Measurements from ENCODE around the gene PTPRD. TPM values are rescaled to one million over a fixed set of nuclear protein-coding genes. Genes with fewer than 3 reads are reported as not detected.

PTPRD gene
- total RNA-seq, 1 experiment from 2014 or later = 32.5 TPM

DNA sequence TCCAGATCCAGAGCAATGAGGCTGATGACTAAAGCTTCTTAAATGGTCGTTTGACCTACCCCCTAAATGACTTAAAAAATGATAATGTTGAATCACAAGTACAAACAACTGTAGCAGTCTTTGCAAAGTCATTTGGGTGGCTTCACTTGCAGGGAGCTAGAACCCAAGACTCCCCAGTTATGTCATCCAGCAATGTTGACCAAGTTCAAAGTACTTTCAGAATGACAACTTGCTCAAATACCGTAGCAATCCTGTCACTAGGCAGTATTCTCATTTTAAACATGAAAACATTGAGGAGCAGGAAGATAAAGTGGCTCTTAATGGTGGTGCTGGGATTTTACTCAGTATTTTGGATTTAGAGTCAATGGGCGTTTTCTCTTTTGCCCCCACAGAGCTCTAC, 1596.2 kb downstream of the PTPRD start:
- no CpG with 5 or more reads among the region's 3 CpGs for WGBS (ENCODE audit: extremely low coverage, insufficient read length, low lambda C conversion rate)
- H3K4ac ChIP-seq (ENCODE audit: low read depth, low read length) = no peak overlapping the region

More for the DNA sequence above, 1596.2 kb downstream of the PTPRD start:
- Mint-ChIP-seq H3K27ac (no peak overlapping the region), H3K4me1 (no peaks in the 10 kb centered on the region), H3K4me3 (no peak overlapping the region), H3K9me3 (no peaks in the 10 kb centered on the region), H3K27me3 (ENCODE audit: low read depth) (no peaks in the 10 kb centered on the region), H3K36me3 (ENCODE audit: insufficient read depth in 1 of 3, low read depth in 3 of 3) (no peaks in the 10 kb centered on the region)
- Histone ChIP-seq H4K5ac (ENCODE audit: insufficient read length, low read depth, low read length) (no peak overlapping the region), H4K20me1 (ENCODE audit: control insufficient read depth, insufficient read depth, insufficient read length) (no peaks in the 10 kb centered on the region), H3K79me1 (ENCODE audit: insufficient read depth, low read depth, low read length, poor library complexity, severe bottlenecking) (no peaks in the 10 kb centered on the region), H3K27me3 (ENCODE audit: insufficient read depth, low read length) (no peaks in the 10 kb centered on the region), H3K79me2 (ENCODE audit: insufficient read depth, low read length) (no peaks in the 10 kb centered on the region), H2BK20ac (ENCODE audit: low read depth, low read length, poor library complexity, severe bottlenecking) (no peak overlapping the region), H4K8ac (replicated peaks; ENCODE audit: insufficient read length, low read depth, low read length) (no peak overlapping the region), H2BK15ac (ENCODE audit: low read depth, low read length) (no peak overlapping the region), H3T11ph (ENCODE audit: low read length) (no peak overlapping the region), H3K56ac (ENCODE audit: insufficient read length, low read depth, low read length) (no peak overlapping the region), H2AFZ (ENCODE audit: low read length) (no peak overlapping the region), H3K23ac (ENCODE audit: insufficient read length, low read depth, low read length) (no peak overlapping the region), H3K27ac (ENCODE audit: insufficient read length, low read depth, low read length) (no peak overlapping the region), H2BK120ac (ENCODE audit: low read depth, low read length, poor library complexity, severe bottlenecking) (no peak overlapping the region), H2BK5ac (ENCODE audit: insufficient read length, low read length) (no peak overlapping the region), H2AK5ac (ENCODE audit: insufficient read length, low read length) (no peak overlapping the region), H3K9ac (ENCODE audit: extremely low read depth, insufficient read length, low read length) (no peak overlapping the region), H3K9me3 (ENCODE audit: control insufficient read depth, low read depth, low read length) (no peaks in the 10 kb centered on the region), H3K4me2 (ENCODE audit: insufficient read depth, insufficient read length, low read length) (no peak overlapping the region), H3K18ac (ENCODE audit: insufficient read length, low read depth, low read length) (no peak overlapping the region), H4K91ac (ENCODE audit: insufficient read length, low read depth, low read length) (no peak overlapping the region), H2BK12ac (ENCODE audit: insufficient read length, low read depth, low read length) (no peak overlapping the region), H3K23me2 (ENCODE audit: insufficient read length, low read depth, low read length, poor library complexity, severe bottlenecking) (no peaks in the 10 kb centered on the region), H3K4me1 (ENCODE audit: insufficient read depth, low read length) (no peaks in the 10 kb centered on the region), H3K14ac (ENCODE audit: insufficient read depth, low read length) (no peak overlapping the region)
- no peak for DNase-seq
- TF ChIP-seq, protein P1, sequence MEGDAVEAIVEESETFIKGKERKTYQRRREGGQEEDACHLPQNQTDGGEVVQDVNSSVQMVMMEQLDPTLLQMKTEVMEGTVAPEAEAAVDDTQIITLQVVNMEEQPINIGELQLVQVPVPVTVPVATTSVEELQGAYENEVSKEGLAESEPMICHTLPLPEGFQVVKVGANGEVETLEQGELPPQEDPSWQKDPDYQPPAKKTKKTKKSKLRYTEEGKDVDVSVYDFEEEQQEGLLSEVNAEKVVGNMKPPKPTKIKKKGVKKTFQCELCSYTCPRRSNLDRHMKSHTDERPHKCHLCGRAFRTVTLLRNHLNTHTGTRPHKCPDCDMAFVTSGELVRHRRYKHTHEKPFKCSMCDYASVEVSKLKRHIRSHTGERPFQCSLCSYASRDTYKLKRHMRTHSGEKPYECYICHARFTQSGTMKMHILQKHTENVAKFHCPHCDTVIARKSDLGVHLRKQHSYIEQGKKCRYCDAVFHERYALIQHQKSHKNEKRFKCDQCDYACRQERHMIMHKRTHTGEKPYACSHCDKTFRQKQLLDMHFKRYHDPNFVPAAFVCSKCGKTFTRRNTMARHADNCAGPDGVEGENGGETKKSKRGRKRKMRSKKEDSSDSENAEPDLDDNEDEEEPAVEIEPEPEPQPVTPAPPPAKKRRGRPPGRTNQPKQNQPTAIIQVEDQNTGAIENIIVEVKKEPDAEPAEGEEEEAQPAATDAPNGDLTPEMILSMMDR (conservative IDR thresholded peaks at IDR 0.05) = no peak

All from H9 (cell line).